Jurkat, Clone E6-1 (cell line): ENCODE results near the gene FAM89A.
"Not testable (repeated sequence)": the region's sequence is repeated elsewhere in the genome, so short reads cannot be mapped to it uniquely, and the experiment has no call there.

Experiments used
- DNase-seq: peaks from one replicate; pipeline ENCODE4 v3.0.0-alpha.2; 2011; ENCODE audit warnings: low read depth, low spot score
- H3K4me3 ChIP-seq: 2 replicates; pipeline ENCODE4 v1.5.1; 2011; ENCODE audit warnings: mild to moderate bottlenecking, low read length, control low read depth, moderate library complexity

Gene FAM89A

GRCh38 chr1:231059566-231060193 is 19.6 kb upstream of the FAM89A start:
- DNase-seq: no peak
- no peak overlapping the region for H3K4me3 ChIP-seq

DNA sequence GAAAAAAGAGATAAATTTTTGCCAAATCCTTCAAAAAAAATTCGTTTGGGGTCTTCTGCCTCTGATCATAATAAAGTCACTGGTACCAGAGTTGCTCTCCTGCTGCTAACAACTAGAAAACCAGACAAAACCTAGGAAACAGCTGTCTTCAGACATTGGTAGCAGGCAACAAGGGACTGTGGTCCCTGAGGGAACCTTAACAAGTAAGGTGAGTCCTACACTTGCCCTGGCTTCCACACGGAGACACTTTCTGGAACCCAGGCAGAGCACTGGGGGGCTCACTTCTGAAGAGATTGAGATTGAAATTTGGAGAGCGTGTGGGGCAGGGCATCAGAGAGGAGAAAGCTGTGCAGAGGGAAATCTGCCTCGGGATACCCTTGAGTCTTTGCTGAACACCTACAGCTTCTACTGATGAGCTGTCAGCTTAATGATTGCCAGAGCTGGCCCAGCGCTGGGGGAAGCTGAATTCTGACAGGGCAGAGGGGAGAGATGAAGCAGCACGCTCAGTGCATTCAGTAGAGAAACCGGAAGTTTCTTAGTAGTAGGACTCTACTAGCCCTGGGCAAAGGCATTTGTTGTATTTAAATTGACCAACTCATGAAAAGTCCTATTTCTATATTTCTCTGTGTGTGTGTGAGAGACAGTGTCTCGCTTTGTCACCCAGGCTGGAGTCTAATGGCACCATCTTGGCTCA is 18.5 kb upstream of the FAM89A start:
- DNase-seq: no peak
- no peak overlapping the region for H3K4me3 ChIP-seq

DNA sequence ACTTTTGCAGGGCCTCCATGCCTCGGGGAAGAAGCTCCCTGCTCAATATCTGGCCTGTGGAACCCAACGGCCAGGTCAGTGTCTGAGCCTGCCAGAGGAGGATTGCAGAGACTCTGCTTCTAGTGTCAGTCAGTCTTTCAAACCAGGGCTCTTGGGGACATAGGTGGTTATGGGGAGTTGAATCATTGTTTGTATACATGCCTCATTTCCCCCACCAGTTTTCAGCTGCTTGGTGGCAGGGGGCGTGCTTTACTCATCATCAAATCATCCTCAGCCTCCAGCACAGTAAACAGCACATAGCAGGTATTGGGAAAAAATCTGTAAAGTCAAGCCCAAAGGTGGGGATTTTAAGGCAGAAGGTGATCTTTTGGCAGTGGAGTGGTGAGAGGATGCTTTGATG is 17.4 kb upstream of the FAM89A start:
- no peak for DNase-seq
- H3K4me3 ChIP-seq: no peak overlapping the region

GRCh38 chr1:231055271-231055670 is 15.2 kb upstream of the FAM89A start:
- no peak overlapping the region for H3K4me3 ChIP-seq
- DNase-seq: no peak

- no peak for DNase-seq
- no peak overlapping the region for H3K4me3 ChIP-seq
Observed at GRCh38 chr1:231053493-231054162, 13.6 kb upstream of the FAM89A start.

GRCh38 chr1:231052777-231053176 is 12.7 kb upstream of the FAM89A start:
- H3K4me3 ChIP-seq: no peak overlapping the region
- no peak for DNase-seq

- not testable (repeated sequence) for DNase-seq, H3K4me3 ChIP-seq
Observed at GRCh38 chr1:231050932-231051331, 10.9 kb upstream of the FAM89A start.

DNA sequence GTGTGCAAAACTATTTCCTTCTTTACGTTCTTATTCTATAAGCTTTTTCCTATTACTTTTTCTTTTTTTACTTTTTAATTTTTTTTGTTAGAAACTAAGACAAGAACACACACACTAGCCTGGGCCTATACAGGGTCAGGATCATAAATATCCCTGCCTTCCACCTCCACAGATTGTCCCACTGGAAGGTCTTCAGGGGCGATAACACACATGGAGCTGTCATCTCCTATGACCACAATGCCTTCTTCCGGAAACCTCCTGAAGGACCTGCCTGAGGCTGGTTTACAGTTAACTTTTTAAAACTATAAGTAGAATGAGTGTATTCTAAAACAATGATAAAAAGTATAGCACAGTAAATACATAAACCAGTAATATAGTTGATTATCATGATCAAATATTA is 10.3 kb upstream of the FAM89A start:
- DNase-seq: no peak
- H3K4me3 ChIP-seq: no peak overlapping the region

DNA sequence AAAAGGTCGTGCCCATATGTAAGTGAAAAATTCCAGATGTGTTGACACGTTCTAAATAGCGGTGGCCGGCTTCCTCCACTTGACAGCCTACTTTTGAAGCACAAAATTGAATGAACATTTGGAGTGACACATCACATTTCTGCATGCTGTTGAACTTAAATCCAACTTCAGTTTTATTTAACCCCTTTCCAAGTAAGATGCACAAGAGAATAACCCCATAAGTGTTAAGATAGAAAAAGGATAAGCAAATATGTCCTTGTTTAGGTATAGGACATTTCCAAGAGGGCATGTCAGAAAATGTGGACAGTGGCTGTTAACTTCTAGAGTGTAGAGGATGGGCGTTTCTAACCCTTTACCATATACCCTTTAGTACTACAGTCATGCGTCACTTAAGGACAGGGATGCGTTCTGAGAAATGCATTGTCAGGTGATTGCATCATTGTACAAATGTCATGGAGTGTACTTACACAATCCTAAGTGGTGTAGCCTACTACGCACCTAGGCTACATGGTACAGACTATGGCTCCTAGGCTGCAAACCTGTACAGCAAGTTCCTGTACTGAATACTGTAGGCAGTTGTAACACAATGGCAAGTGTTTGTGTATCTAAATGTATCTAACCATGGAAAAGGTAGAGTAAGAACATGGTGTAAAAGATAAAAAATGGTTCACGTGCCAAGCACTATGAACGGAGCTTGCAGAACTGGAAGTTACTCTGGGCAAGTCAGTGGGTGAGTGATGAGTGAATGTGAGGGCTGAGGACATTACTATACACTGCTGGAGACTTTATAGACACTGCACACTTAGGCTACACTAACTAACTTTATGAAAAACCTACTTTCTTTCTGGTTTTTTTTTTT is 9.3 kb upstream of the FAM89A start:
- no peak overlapping the region for H3K4me3 ChIP-seq
- no peak for DNase-seq

DNA sequence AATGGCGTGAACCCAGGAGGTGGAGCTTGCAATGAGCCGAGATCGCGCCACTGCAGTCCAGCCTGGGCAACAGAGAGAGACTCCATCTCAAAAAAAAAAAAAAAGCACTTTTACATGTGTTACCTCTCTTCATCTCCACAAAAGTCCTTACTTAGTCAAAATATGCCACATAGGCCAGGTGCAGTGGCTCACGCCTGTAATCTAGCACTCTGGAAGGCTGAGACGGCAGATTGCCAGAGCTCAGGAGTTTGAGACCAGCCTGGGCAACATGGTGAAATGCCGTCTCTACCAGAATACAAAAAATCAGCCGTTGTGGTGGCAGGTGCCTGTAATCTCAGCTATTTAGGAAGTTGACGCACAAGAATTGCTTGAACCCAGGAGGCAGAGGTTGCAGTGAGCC is 8.4 kb upstream of the FAM89A start:
- not testable (repeated sequence) for H3K4me3 ChIP-seq

GRCh38 chr1:231047529-231047928 is 7.5 kb upstream of the FAM89A start:
- not testable (repeated sequence) for DNase-seq, H3K4me3 ChIP-seq

More for the DNA sequence above, 8.4 kb upstream of the FAM89A start:
- not testable (repeated sequence) for DNase-seq

GRCh38 chr1:231046730-231047395 is 6.8 kb upstream of the FAM89A start:
- H3K4me3 ChIP-seq: no peak overlapping the region
- no peak for DNase-seq

GRCh38 chr1:231045921-231046729 is 6.1 kb upstream of the FAM89A start:
- DNase-seq: not testable (repeated sequence)

DNA sequence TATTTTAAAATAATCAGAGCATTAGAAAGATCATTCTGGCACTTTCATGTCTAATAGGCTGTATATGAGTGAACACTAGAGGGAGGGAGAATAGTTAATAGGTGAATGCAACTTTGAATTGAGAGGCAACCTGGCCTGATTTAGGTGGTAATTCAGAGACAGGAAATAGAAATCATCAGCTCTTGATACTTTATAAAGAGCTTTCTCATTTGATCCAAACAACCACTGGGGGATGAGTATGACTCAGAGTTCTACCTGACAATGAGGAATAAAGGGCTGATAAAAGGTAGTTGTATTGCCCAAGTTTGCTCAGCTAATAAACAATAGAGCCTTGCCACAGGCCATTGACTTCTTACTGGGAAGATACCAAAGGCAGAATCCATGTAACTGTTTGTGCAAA is 5.2 kb upstream of the FAM89A start:
- H3K4me3 ChIP-seq: no peak overlapping the region
- no peak for DNase-seq

More at GRCh38 chr1:231045921-231046729, 6.1 kb upstream of the FAM89A start:
- not testable (repeated sequence) for H3K4me3 ChIP-seq

DNA sequence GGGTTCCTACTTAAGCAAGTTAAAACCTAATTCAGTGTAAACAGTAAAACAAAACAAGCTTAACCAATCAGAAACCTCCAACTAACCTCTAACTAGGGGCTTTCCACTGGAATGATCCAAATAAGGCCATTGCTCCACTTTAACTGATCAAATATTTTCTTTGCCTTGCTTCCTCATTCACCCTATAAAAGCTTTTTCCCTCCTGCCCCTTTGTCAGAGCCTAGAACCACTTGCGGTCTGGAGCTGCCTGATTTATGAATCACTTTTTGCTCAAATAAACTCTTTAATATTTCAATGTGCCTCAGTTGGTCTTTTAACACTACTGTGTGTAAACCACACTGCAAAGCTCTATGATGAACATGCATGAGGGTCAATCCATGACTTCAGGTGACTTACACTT is 4.5 kb upstream of the FAM89A start:
- no peak for DNase-seq
- no peak overlapping the region for H3K4me3 ChIP-seq

GRCh38 chr1:231041719-231042261 is 1.7 kb upstream of the FAM89A start:
- DNase-seq: no peak
- no peak overlapping the region for H3K4me3 ChIP-seq

GRCh38 chr1:231040800-231041718 is 1.0 kb upstream of the FAM89A start:
- H3K4me3 ChIP-seq: peak overlapping the region; percentile 58
- no peak for DNase-seq
